MCF 10A (cell line): ENCODE data around the gene MKS1. TPM values are rescaled to one million over a fixed set of nuclear protein-coding genes. Genes with fewer than 3 reads are reported as not detected.
A peak's percentile ranks its signal among the peaks of the same experiment; 100 is the strongest.

Experiments used
- Bru-seq: library from RNA; stranded (reverse); fragments of 400-500 nt; gene quantifications from one replicate; lab custom pipeline; 2021; lab: Mats Ljungman, UMichigan
- BruChase-seq, 2 experiments: library from RNA; stranded (reverse); fragments of 400-500 nt; gene quantifications; one replicate each; lab custom pipeline; 2021; lab: Mats Ljungman, UMichigan
- BruUV-seq: library from RNA; stranded (reverse); fragments of 400-500 nt; replicated peaks from 2 replicates; lab custom pipeline; 2021; lab: Mats Ljungman, UMichigan
- CTCF ChIA-PET: fragments of 300-600 bp; sonication (Branson Sonifier 250); formaldehyde crosslinking; extraction: SDS; loops from one replicate; lab custom pipeline; 2021; ENCODE audit warnings: antibody characterized with exemption, inconsistent platforms; lab: Yijun Ruan, JAX
- POLR2A ChIA-PET: fragments of 300-600, 350-650 bp; sonication (Branson Sonifier 250); formaldehyde crosslinking; extraction: SDS; loops from one replicate; lab custom pipeline; 2020; ENCODE audit warnings: antibody characterized with exemption, inconsistent platforms; lab: Yijun Ruan, JAX
- DNase-seq: peaks from one replicate; pipeline ENCODE4 v3.0.0-alpha.2; 2018; ENCODE audit not compliant: unreplicated experiment
- H3K27ac Mint-ChIP-seq: one replicate; pipeline ENCODE4 v1.8.0; 2022; ENCODE audit warnings: mild to moderate bottlenecking, low read depth, mixed read lengths; ENCODE audit not compliant: unreplicated experiment
- H3K27me3 Mint-ChIP-seq: one replicate; pipeline ENCODE4 v1.8.0; 2022; ENCODE audit warnings: mixed read lengths; ENCODE audit not compliant: insufficient read depth, unreplicated experiment
- H3K36me3 Mint-ChIP-seq: one replicate; pipeline ENCODE4 v1.8.0; 2022; ENCODE audit warnings: mild to moderate bottlenecking, moderate library complexity, mixed read lengths; ENCODE audit not compliant: insufficient read depth, unreplicated experiment
- H3K4me1 Mint-ChIP-seq: one replicate; pipeline ENCODE4 v1.8.0; 2022; ENCODE audit warnings: mixed read lengths; ENCODE audit not compliant: insufficient read depth, unreplicated experiment
- H3K4me3 Mint-ChIP-seq: one replicate; pipeline ENCODE4 v1.8.0; 2022; ENCODE audit warnings: mild to moderate bottlenecking, moderate library complexity, mixed read lengths; ENCODE audit not compliant: unreplicated experiment
- H3K9me3 Mint-ChIP-seq: one replicate; pipeline ENCODE4 v1.8.0; 2022; ENCODE audit warnings: mixed read lengths; ENCODE audit not compliant: unreplicated experiment
- CTCF ChIP-seq: fragments of 200-600 bp; IDR thresholded peaks from one replicate; pipeline ENCODE4 v1.8.0; 2022; ENCODE audit warnings: antibody characterized with exemption, mild to moderate bottlenecking; ENCODE audit not compliant: unreplicated experiment
- intact Hi-C: fragments of 100-400 bp; cut with micrococcal nuclease; formaldehyde crosslinking; loops from 2 replicates; pipeline ENCODE4 v1.14.1; 2022
- long read RNA-seq: library from polyadenylated mRNA; stranded (forward); transcript quantifications from one replicate; pipeline ENCODE4 v2.0.0, GENCODE V29; 2022
- total RNA-seq: library from RNA; stranded (reverse); gene quantifications from 2 replicates; pipeline ENCODE4 v1.2.3, GENCODE V29; 2022

The MKS1 gene
- total RNA-seq (15.4 and 22.8 TPM in 2 replicates), Bru-seq, nascent RNA (percentile 60 among the genes with signal in this experiment), BruChase-seq, experiment 1, labeled RNA remaining after a 6-hour chase (percentile 68 among the genes with signal in this experiment), BruChase-seq, experiment 2, labeled RNA remaining after a 2-hour chase (percentile 68 among the genes with signal in this experiment)
- long read RNA-seq, transcript MKS1-202 (18 exons, 2,397 nt), result major isoform, 28 of 41 reads
- long read RNA-seq, partial matches to known transcripts, result 5 of 41 reads
- long read RNA-seq, other reads (novel, unspliced or antisense), result 7 of 41 reads

- peak within 1 kb of the TSS; percentile 95 for H3K27ac Mint-ChIP-seq
- H3K36me3 Mint-ChIP-seq, result peaks cover 12% of the 10 kb centered on the region
- no TSS peak for BruUV-seq
- CTCF ChIA-PET, result interaction anchor here (0.5 to 1.2 kb wide), 7 partner anchors 9 to 634 kb away, joined by 3 to 5 read pairs (median 3); no protein-coding TSS in a partner anchor
- DNase-seq, result peak; percentile 86
- POLR2A ChIA-PET, result interaction anchor here (0.5 to 2.3 kb wide), 9 partner anchors 14 to 800 kb away, joined by 3 to 11 read pairs (median 4); partner anchors contain the start of genes RNF43 and SUPT4H1
- H3K9me3 Mint-ChIP-seq, result no peaks in the 10 kb centered on the region
- intact Hi-C loops, result no loop called here
- H3K4me1 Mint-ChIP-seq, result peaks cover 11% of the 10 kb centered on the region
- peak within 1 kb of the TSS; percentile 88 for H3K4me3 Mint-ChIP-seq
- no peaks in the 10 kb centered on the region for H3K27me3 Mint-ChIP-seq
- peak; percentile 34 for TF ChIP-seq CTCF
Observed at GRCh38 chr17:58219007-58219788, at the start of gene MKS1. MKS1 (minus strand) TSS chr17:58219255; CDS start chr17:58219230, 25 bp downstream.

GRCh38 chr17:58268326-58268725, 49.3 kb upstream of the MKS1 start:
- peaks cover 41% of the 10 kb centered on the region for H3K27me3 Mint-ChIP-seq
- DNase-seq, result no peak
- intact Hi-C loops, result no loop called here
- no peak overlapping the region for H3K4me3 Mint-ChIP-seq
- POLR2A ChIA-PET, result no interaction called here
- BruUV-seq, result no TSS peak
- CTCF ChIA-PET, result no interaction called here
- no peaks in the 10 kb centered on the region for H3K9me3 Mint-ChIP-seq
- H3K27ac Mint-ChIP-seq, result no peak overlapping the region
- no peaks in the 10 kb centered on the region for H3K36me3 Mint-ChIP-seq
- TF ChIP-seq CTCF, result no peak
- no peaks in the 10 kb centered on the region for H3K4me1 Mint-ChIP-seq

DNA sequence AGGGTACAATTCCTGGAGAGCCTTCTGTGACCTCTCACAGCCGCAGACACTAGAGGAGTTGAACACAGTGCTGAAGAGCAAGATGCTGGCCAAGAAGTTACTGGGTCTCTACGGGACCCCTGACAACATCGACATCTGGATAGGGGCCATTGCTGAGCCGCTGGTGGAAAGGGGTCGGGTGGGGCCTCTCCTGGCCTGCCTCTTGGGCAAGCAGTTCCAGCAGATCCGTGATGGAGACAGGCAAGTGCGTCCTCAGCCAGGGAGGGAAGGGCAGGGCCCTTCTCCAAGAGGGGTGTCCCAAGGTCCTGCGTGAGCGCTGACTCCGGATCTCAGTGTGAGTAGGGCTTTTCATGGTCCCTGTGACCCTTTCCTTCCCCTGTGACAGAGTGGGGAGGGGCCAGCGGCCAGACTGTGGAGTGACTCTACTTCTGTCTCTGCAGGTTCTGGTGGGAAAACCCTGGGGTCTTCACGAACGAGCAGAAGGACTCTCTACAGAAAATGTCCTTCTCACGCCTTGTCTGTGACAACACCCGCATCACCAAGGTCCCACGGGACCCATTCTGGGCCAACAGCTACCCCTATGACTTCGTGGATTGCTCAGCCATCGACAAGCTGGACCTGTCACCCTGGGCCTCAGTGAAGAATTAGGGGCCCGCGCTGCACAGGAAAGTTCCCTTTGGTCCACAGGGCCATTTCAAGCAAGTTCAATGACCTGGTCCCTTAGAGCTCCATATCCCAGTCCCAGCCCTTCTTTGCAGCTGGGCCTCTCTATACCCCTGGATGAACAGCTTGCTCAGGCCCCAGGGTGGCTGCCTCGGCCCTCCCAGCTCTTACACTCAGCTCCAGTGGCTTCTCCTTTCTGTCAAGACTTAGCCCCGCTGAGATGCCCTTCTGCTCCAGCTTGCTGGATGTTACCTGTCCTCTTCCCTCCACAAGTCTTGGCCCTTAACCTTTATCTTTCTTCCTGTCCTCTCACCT, 48.6 kb upstream of the MKS1 start:
- CTCF ChIA-PET, result interaction anchor here (0.8 kb wide), 1 partner anchor 10 kb away, joined by 3 read pairs; no protein-coding TSS in a partner anchor
- no peaks in the 10 kb centered on the region for H3K36me3 Mint-ChIP-seq
- DNase-seq, result no peak
- H3K4me3 Mint-ChIP-seq, result no peak overlapping the region
- no peak for TF ChIP-seq CTCF
- intact Hi-C loops, result no loop called here
- H3K27me3 Mint-ChIP-seq, result peaks cover 48% of the 10 kb centered on the region
- no peaks in the 10 kb centered on the region for H3K9me3 Mint-ChIP-seq
- BruUV-seq, result no TSS peak
- POLR2A ChIA-PET, result no interaction called here
- no peaks in the 10 kb centered on the region for H3K4me1 Mint-ChIP-seq
- no peak overlapping the region for H3K27ac Mint-ChIP-seq
